ENCODE results near the gene POPDC2.

- TF ChIP-seq POLR2A (IDR thresholded peaks at IDR 0.05) (no peak), CTCF (IDR thresholded peaks at IDR 0.05) (no peak)
Measured at GRCh38 chr3:119627461-119627860, 32.9 kb downstream of the POPDC2 start.
